GM23338 (cell line): Measurements from ENCODE around the gene PKM. TPM values are rescaled to one million over a fixed set of nuclear protein-coding genes. Genes with fewer than 3 reads are reported as not detected.

ENCODE experiments used
- ATAC-seq: fragments of 200-7000 bp; cut with Tn5 transposase; 3 replicates; pipeline ENCODE4 v1.9.1; 2020
- DNase-seq: peaks from one replicate; pipeline ENCODE4 v3.0.0-alpha.2; 2015; ENCODE audit warnings: low spot score
- H2AFZ ChIP-seq: fragments of 200-600 bp; sonication (generic); 2 replicates; pipeline ENCODE4 v1.8.0; 2016; ENCODE audit warnings: antibody characterized with exemption, mild to moderate bottlenecking, moderate library complexity
- H3F3A ChIP-seq: fragments of 200-600 bp; sonication (generic); replicated peaks from 2 replicates; pipeline ENCODE4 v1.8.0; 2017; ENCODE audit warnings: antibody characterized with exemption, mixed run types, low read depth
- H3K27ac ChIP-seq: fragments of 200-600 bp; sonication (generic); 2 replicates; pipeline ENCODE4 v1.6.1; 2016; ENCODE audit warnings: low read depth
- H3K27me3 ChIP-seq: fragments of 200-600 bp; sonication (generic); 2 replicates; pipeline ENCODE4 v1.8.0; 2016; ENCODE audit warnings: mild to moderate bottlenecking, mixed run types, moderate library complexity; ENCODE audit not compliant: insufficient read depth
- H3K36me3 ChIP-seq: fragments of 200-600 bp; sonication (generic); 2 replicates; pipeline ENCODE4 v1.8.0; 2016; ENCODE audit warnings: mild to moderate bottlenecking; ENCODE audit not compliant: insufficient read depth
- H3K4me1 ChIP-seq: fragments of 200-600 bp; sonication (generic); 2 replicates; pipeline ENCODE4 v1.8.0; 2016; ENCODE audit warnings: mild to moderate bottlenecking, moderate library complexity; ENCODE audit not compliant: insufficient read depth
- H3K4me2 ChIP-seq: fragments of 200-600 bp; sonication (generic); 2 replicates; pipeline ENCODE4 v1.7.1; 2017; ENCODE audit warnings: mixed run types
- H3K4me3 ChIP-seq: fragments of 200-600 bp; sonication (generic); 2 replicates; pipeline ENCODE4 v1.6.1; 2016; ENCODE audit warnings: mixed run types
- H3K79me2 ChIP-seq: fragments of 200-600 bp; sonication (generic); replicated peaks from 2 replicates; pipeline ENCODE4 v1.8.0; 2017; ENCODE audit warnings: mild to moderate bottlenecking; ENCODE audit not compliant: insufficient read depth
- H3K9me2 ChIP-seq: fragments of 200-600 bp; sonication (generic); 2 replicates; pipeline ENCODE4 v1.8.0; 2017; ENCODE audit not compliant: insufficient read depth
- H4K20me1 ChIP-seq: fragments of 200-600 bp; sonication (generic); replicated peaks from 2 replicates; pipeline ENCODE4 v1.8.0; 2017; ENCODE audit warnings: mild to moderate bottlenecking; ENCODE audit not compliant: insufficient read depth
- H3K27ac Mint-ChIP-seq: 2 replicates; pipeline ENCODE4 v1.8.0; 2020; ENCODE audit warnings: inconsistent platforms, mild to moderate bottlenecking, moderate library complexity, mixed read lengths
- H3K27me3 Mint-ChIP-seq: 3 replicates; pipeline ENCODE4 v1.8.0; 2022; ENCODE audit warnings: low read depth, mild to moderate bottlenecking, moderate library complexity, mixed read lengths, inconsistent platforms; ENCODE audit not compliant: insufficient read depth, poor library complexity
- H3K36me3 Mint-ChIP-seq: 3 replicates; pipeline ENCODE4 v1.8.0; 2021; ENCODE audit warnings: low read depth, mild to moderate bottlenecking, inconsistent platforms, moderate library complexity, mixed read lengths
- H3K4me1 Mint-ChIP-seq: 3 replicates; pipeline ENCODE4 v1.8.0; 2020; ENCODE audit warnings: mild to moderate bottlenecking, inconsistent platforms, mixed read lengths
- H3K4me3 Mint-ChIP-seq: 3 replicates; pipeline ENCODE4 v1.8.0; 2021; ENCODE audit warnings: moderate library complexity, mild to moderate bottlenecking, inconsistent platforms, mixed read lengths
- H3K9me3 Mint-ChIP-seq: 3 replicates; pipeline ENCODE4 v1.8.0; 2020; ENCODE audit warnings: moderate library complexity, mild to moderate bottlenecking, inconsistent platforms, mixed read lengths
- CREB1 ChIP-seq: fragments of 250-450 bp; sonication (Bioruptor Pico); IDR thresholded peaks from 2 replicates; pipeline ENCODE4 v1.5.0; 2020; ENCODE audit warnings: low read depth, mild to moderate bottlenecking, moderate library complexity
- ZNF331 ChIP-seq: fragments of 250-450 bp; sonication (Bioruptor Pico); IDR thresholded peaks from 2 replicates; pipeline ENCODE4 v1.5.0; 2020; ENCODE audit warnings: low read depth, mild to moderate bottlenecking, moderate library complexity
- ZNF462 ChIP-seq: fragments of 250-450 bp; sonication (Bioruptor Pico); IDR thresholded peaks from 2 replicates; pipeline ENCODE4 v1.5.0; 2020; ENCODE audit warnings: mild to moderate bottlenecking, moderate library complexity
- polyA plus RNA-seq: library from polyadenylated mRNA; unstranded; fragments of >200 nt; fragmentation: Nextera tagmentation; extraction: Ambion mirVana; gene quantifications from 2 replicates; pipeline ENCODE4 v1.2.1, GENCODE V29; 2016
- total RNA-seq: library from RNA; depleted of rRNA; stranded (reverse); fragments of >200 nt; shearing (Covaris generic); gene quantifications from 2 replicates; pipeline ENCODE4 v1.2.3, GENCODE V29; 2014
- TF ChIP-seq, protein P1 (sequence below): IDR thresholded peaks from 2 replicates; pipeline ENCODE4 v1.6.1; 2016; ENCODE audit warnings: antibody characterized with exemption
- TF ChIP-seq, protein P2 (sequence below): IDR thresholded peaks from one replicate; pipeline ENCODE4 v1.6.1; 2018; ENCODE audit warnings: antibody characterized with exemption; ENCODE audit not compliant: unreplicated experiment
- TF ChIP-seq, protein P3 (sequence below), 2 experiments: fragments of 200-600 bp in 1 of 2; sonication (generic) in 1 of 2; conservative IDR thresholded peaks; 2 replicates each; pipeline versions ENCODE4 v1.5.1 to v1.6.1; 2016 to 2017; ENCODE audit warnings: antibody characterized with exemption in 2 of 2, low read depth in 2 of 2, mild to moderate bottlenecking in 2 of 2, moderate library complexity in 1 of 2

The PKM gene
- total and polyA plus RNA-seq, 2 experiments from 2014 or later = 432 to 1,137 TPM

DNA sequence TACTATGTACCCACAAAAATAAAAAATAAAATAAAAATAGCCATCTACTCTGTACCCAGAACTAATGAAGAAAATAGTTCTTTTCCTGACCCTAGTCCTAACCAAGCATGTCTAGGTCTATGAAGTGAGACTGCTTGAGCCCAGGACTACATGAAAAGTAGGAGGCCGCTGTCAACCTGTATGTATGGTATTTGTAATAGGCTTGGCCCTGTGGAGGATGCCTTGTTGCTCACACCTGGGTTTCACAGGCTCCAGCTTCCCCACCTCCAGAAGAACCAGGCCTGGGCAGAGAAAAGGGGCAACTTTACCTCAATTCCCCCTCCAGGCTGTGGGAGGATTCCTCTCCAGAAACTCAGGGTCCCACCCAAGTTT is 6.8 kb upstream of the PKM start:
- Histone ChIP-seq H3K4me2 (peak overlapping the region; percentile 8; the same call in 1 of the 2 replicates), H3K4me3 (no peak overlapping the region), H3K4me1 (peaks cover 9% of the 10 kb centered on the region), H4K20me1 (no peaks in the 10 kb centered on the region; the same call in 1 of the 2 replicates), H3K79me2 (no peaks in the 10 kb centered on the region), H3K27ac (no peak overlapping the region), H2AFZ (no peak overlapping the region), H3K27me3 (no peaks in the 10 kb centered on the region), H3K9me2 (no peaks in the 10 kb centered on the region), H3K36me3 (no peaks in the 10 kb centered on the region), H3F3A (no peaks in the 10 kb centered on the region)
- peaks cover 63% of the 10 kb centered on the region for H3K27me3 Mint-ChIP-seq
- ATAC-seq (peak; percentile 35; the same call in 2 of the 3 replicates), DNase-seq (peak; percentile 18)
- peaks cover 20% of the 10 kb centered on the region for H3K4me1 Mint-ChIP-seq
- H3K9me3 Mint-ChIP-seq = no peaks in the 10 kb centered on the region
- TF ChIP-seq, protein P1, sequence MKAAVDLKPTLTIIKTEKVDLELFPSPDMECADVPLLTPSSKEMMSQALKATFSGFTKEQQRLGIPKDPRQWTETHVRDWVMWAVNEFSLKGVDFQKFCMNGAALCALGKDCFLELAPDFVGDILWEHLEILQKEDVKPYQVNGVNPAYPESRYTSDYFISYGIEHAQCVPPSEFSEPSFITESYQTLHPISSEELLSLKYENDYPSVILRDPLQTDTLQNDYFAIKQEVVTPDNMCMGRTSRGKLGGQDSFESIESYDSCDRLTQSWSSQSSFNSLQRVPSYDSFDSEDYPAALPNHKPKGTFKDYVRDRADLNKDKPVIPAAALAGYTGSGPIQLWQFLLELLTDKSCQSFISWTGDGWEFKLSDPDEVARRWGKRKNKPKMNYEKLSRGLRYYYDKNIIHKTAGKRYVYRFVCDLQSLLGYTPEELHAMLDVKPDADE = no peak
- H3K27ac Mint-ChIP-seq = no peak overlapping the region
- no peak overlapping the region for H3K4me3 Mint-ChIP-seq
- peaks cover 30% of the 10 kb centered on the region for H3K36me3 Mint-ChIP-seq

DNA sequence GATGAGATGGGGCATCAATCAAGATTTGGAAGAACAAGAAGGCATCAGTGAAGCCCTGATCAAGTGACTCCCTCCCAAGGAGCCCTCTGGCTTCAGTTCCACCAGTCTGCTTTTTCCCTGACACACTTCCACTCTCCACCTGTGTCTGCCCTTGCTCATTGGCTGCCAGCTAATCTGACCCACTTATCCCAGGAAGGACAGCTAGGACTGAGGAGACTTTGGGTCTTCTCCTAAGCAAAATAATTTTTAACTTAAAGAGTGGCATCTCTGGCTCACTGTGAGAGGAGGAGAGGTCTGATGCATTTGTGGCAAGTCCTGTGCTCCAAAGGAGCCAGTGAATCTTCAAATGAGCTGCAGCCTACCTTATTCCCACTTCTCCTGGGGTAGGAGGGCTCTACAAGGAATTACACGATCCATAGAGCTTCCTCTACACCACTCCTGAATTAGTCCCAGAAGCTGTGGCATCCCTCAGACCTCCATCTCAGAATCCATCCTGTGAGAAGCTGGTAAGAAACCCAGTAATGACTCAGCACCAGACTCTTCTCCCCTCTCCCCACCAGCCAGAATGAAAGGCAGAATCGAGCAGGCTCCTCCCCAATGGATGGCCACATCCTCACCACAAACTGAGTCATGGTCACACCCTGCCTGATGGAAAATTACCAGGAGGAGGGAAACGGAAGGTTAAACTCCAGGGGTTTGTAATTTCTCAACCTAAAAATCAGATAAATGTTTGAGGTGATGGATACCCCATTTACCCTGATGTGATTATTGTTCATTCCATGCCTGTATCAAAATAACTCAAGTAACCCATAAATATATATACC is 6.3 kb upstream of the PKM start:
- Mint-ChIP-seq H3K9me3 (no peaks in the 10 kb centered on the region), H3K4me1 (peaks cover 20% of the 10 kb centered on the region), H3K4me3 (peak overlapping the region; percentile 42), H3K36me3 (peaks cover 26% of the 10 kb centered on the region), H3K27ac (peak overlapping the region; percentile 55), H3K27me3 (peaks cover 64% of the 10 kb centered on the region)
- H2AFZ ChIP-seq = no peak overlapping the region
- no peaks in the 10 kb centered on the region for H3K79me2 ChIP-seq
- no peaks in the 10 kb centered on the region for H3K9me2 ChIP-seq
- H3K4me2 ChIP-seq = peak overlapping the region; percentile 8
- H3K4me3 ChIP-seq = 0 out of 2 replicates have a peak overlapping the region, but pooled peaks have one; percentile 20
- peak; percentile 90 for ATAC-seq
- peak; percentile 70 for DNase-seq
- no peak overlapping the region for H3K27ac ChIP-seq
- no peaks in the 10 kb centered on the region for H3F3A ChIP-seq
- H3K4me1 ChIP-seq = peaks cover 15% of the 10 kb centered on the region
- no peaks in the 10 kb centered on the region for H3K36me3 ChIP-seq
- no peaks in the 10 kb centered on the region for H3K27me3 ChIP-seq
- H4K20me1 ChIP-seq = no peaks in the 10 kb centered on the region; the same call in 1 of the 2 replicates
- TF ChIP-seq, protein P2, sequence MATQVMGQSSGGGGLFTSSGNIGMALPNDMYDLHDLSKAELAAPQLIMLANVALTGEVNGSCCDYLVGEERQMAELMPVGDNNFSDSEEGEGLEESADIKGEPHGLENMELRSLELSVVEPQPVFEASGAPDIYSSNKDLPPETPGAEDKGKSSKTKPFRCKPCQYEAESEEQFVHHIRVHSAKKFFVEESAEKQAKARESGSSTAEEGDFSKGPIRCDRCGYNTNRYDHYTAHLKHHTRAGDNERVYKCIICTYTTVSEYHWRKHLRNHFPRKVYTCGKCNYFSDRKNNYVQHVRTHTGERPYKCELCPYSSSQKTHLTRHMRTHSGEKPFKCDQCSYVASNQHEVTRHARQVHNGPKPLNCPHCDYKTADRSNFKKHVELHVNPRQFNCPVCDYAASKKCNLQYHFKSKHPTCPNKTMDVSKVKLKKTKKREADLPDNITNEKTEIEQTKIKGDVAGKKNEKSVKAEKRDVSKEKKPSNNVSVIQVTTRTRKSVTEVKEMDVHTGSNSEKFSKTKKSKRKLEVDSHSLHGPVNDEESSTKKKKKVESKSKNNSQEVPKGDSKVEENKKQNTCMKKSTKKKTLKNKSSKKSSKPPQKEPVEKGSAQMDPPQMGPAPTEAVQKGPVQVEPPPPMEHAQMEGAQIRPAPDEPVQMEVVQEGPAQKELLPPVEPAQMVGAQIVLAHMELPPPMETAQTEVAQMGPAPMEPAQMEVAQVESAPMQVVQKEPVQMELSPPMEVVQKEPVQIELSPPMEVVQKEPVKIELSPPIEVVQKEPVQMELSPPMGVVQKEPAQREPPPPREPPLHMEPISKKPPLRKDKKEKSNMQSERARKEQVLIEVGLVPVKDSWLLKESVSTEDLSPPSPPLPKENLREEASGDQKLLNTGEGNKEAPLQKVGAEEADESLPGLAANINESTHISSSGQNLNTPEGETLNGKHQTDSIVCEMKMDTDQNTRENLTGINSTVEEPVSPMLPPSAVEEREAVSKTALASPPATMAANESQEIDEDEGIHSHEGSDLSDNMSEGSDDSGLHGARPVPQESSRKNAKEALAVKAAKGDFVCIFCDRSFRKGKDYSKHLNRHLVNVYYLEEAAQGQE = no peak
- TF ChIP-seq, protein P3, sequence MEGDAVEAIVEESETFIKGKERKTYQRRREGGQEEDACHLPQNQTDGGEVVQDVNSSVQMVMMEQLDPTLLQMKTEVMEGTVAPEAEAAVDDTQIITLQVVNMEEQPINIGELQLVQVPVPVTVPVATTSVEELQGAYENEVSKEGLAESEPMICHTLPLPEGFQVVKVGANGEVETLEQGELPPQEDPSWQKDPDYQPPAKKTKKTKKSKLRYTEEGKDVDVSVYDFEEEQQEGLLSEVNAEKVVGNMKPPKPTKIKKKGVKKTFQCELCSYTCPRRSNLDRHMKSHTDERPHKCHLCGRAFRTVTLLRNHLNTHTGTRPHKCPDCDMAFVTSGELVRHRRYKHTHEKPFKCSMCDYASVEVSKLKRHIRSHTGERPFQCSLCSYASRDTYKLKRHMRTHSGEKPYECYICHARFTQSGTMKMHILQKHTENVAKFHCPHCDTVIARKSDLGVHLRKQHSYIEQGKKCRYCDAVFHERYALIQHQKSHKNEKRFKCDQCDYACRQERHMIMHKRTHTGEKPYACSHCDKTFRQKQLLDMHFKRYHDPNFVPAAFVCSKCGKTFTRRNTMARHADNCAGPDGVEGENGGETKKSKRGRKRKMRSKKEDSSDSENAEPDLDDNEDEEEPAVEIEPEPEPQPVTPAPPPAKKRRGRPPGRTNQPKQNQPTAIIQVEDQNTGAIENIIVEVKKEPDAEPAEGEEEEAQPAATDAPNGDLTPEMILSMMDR (conservative IDR thresholded peaks at IDR 0.05; ENCODE audit: low read depth in 2 of 2) = no peak
- TF ChIP-seq CREB1 (CRISPR knock-in tag) (no peak), ZNF462 (CRISPR knock-in tag) (no peak), ZNF331 (CRISPR knock-in tag) (no peak)
